GM12878 (cell line): Measurements from ENCODE around the gene CCR2. TPM values are rescaled to one million over a fixed set of nuclear protein-coding genes. Genes with fewer than 3 reads are reported as not detected.

Experiments
- ATAC-seq: fragments of 200-7000 bp; cut with Tn5 transposase; 3 replicates; pipeline ENCODE4 v1.9.1; 2020; ENCODE audit warnings: mild to moderate bottlenecking, moderate library complexity
- BruUV-seq: library from RNA; stranded (reverse); fragments of 400-500 nt; replicated peaks from 2 replicates; lab custom pipeline; 2021; lab: Mats Ljungman, UMichigan
- CTCF ChIA-PET: fragments of 300-600 bp; sonication (Branson Sonifier 250); formaldehyde crosslinking; extraction: SDS; loops from one replicate; lab custom pipeline; 2021; ENCODE audit warnings: inconsistent platforms; lab: Yijun Ruan, JAX
- POLR2A ChIA-PET: fragments of 350-600 bp; formaldehyde crosslinking; extraction: SDS; loops from one replicate; lab custom pipeline; 2021; ENCODE audit warnings: inconsistent platforms; lab: Charles Lee
- RAD21 ChIA-PET: fragments of 300-600 bp; sonication (Branson Sonifier 250); formaldehyde crosslinking; loops from one replicate; lab custom pipeline; 2023; ENCODE audit warnings: antibody characterized with exemption; ENCODE audit not compliant: unreplicated experiment; lab: Charles Lee
- SMC1A ChIA-PET: fragments of 300-600 bp; sonication (Branson Sonifier 250); formaldehyde crosslinking; loops from one replicate; lab custom pipeline; 2023; ENCODE audit not compliant: unreplicated experiment, uncharacterized antibody; lab: Charles Lee
- DNase-seq: peaks from one replicate; pipeline ENCODE4 v3.0.0-alpha.2; 2011; ENCODE audit warnings: low read depth, low spot score
- FAIRE-seq: peaks from 3 replicates; lab custom pipeline; 2011; peaks lifted over from hg19 to GRCh38; lab: Jason Lieb, UNC
- H2AFZ ChIP-seq: 2 replicates; pipeline ENCODE4 v1.6.0; 2011; ENCODE audit warnings: low read depth, low read length, control low read depth; ENCODE audit not compliant: control insufficient read depth
- H3K27ac ChIP-seq: 2 replicates; pipeline ENCODE4 v1.5.1; 2011; ENCODE audit warnings: control low read depth; ENCODE audit not compliant: control insufficient read depth, insufficient read depth
- H3K27me3 ChIP-seq, 2 experiments: replicated peaks in 1 of 2; 2 replicates each; pipeline versions ENCODE4 v1.6.0 to v1.6.1; 2011; ENCODE audit warnings: low read length in 1 of 2; ENCODE audit not compliant: control insufficient read depth in 2 of 2, insufficient read depth in 2 of 2
- H3K36me3 ChIP-seq, 2 experiments: 2 replicates each; pipeline ENCODE4 v1.5.1; 2011; ENCODE audit warnings: low read length in 1 of 2; ENCODE audit not compliant: control insufficient read depth in 2 of 2, insufficient read depth in 2 of 2
- H3K4me1 ChIP-seq: 2 replicates; pipeline ENCODE4 v1.6.1; 2011; ENCODE audit warnings: mild to moderate bottlenecking, low read length, moderate library complexity, mixed read lengths; ENCODE audit not compliant: control insufficient read depth, insufficient read depth
- H3K4me2 ChIP-seq: 2 replicates; pipeline ENCODE4 v1.6.0; 2011; ENCODE audit warnings: control low read depth; ENCODE audit not compliant: control insufficient read depth, insufficient read depth
- H3K4me3 ChIP-seq: fragments of 200-600 bp; sonication (generic); 2 replicates; pipeline ENCODE4 v1.5.1; 2016
- H3K79me2 ChIP-seq: 2 replicates; pipeline ENCODE4 v1.6.0; 2011; ENCODE audit warnings: low read length; ENCODE audit not compliant: control insufficient read depth, insufficient read depth
- H3K9ac ChIP-seq: 2 replicates; pipeline ENCODE4 v1.8.0; 2011; ENCODE audit warnings: low read length, control low read depth, mixed read lengths; ENCODE audit not compliant: control insufficient read depth, insufficient read depth
- H3K9me3 ChIP-seq: replicated peaks from 3 replicates; pipeline ENCODE4 v1.5.1; 2011; ENCODE audit warnings: mild to moderate bottlenecking, low read length; ENCODE audit not compliant: control insufficient read depth, insufficient read depth
- H4K20me1 ChIP-seq: 2 replicates; pipeline ENCODE4 v1.6.0; 2011; ENCODE audit not compliant: control insufficient read depth, insufficient read depth
- BACH1 ChIP-seq: fragments of 450-650 bp; IDR thresholded peaks from 2 replicates; pipeline ENCODE4 v1.6.1; 2017; ENCODE audit warnings: mild to moderate bottlenecking, borderline replicate concordance
- BCL3 ChIP-seq: IDR thresholded peaks from 2 replicates; pipeline ENCODE4 v1.6.1; 2011; ENCODE audit warnings: borderline replicate concordance, low read depth, mild to moderate bottlenecking, moderate library complexity, low read length; ENCODE audit not compliant: insufficient read depth, poor library complexity, severe bottlenecking
- DPF2 ChIP-seq: fragments of 450-650 bp; IDR thresholded peaks from 2 replicates; pipeline ENCODE4 v1.6.1; 2017; ENCODE audit warnings: mild to moderate bottlenecking
- FOXK2 ChIP-seq: fragments of 450-650 bp; IDR thresholded peaks from 2 replicates; pipeline ENCODE4 v1.6.1; 2017; ENCODE audit warnings: mild to moderate bottlenecking, moderate library complexity
- IKZF1 ChIP-seq: fragments of 450-650 bp; conservative IDR thresholded peaks from 2 replicates; pipeline ENCODE4 v1.6.1; 2017; ENCODE audit warnings: antibody characterized with exemption, mild to moderate bottlenecking
- JUNB ChIP-seq: IDR thresholded peaks from 2 replicates; pipeline ENCODE4 v1.6.1; 2016; ENCODE audit warnings: antibody characterized with exemption, mild to moderate bottlenecking
- RAD51 ChIP-seq: fragments of 450-650 bp; IDR thresholded peaks from 2 replicates; pipeline ENCODE4 v1.6.1; 2016; ENCODE audit warnings: moderate library complexity, mild to moderate bottlenecking, inconsistent platforms
- RCOR1 ChIP-seq: conservative IDR thresholded peaks from 2 replicates; pipeline ENCODE4 v1.6.1; 2012; ENCODE audit warnings: low read depth, low read length, improper control_type of control experiment
- SREBF2 ChIP-seq: IDR thresholded peaks from 2 replicates; pipeline ENCODE4 v1.6.1; 2012; ENCODE audit warnings: mild to moderate bottlenecking, low read length
- WRNIP1 ChIP-seq: IDR thresholded peaks from 2 replicates; pipeline ENCODE4 v1.6.1; 2011; ENCODE audit warnings: low read depth, low read length, improper control_type of control experiment, borderline replicate concordance
- ZNF622 ChIP-seq: fragments of 450-650 bp; IDR thresholded peaks from 2 replicates; pipeline ENCODE4 v1.6.1; 2017; ENCODE audit warnings: mild to moderate bottlenecking, inconsistent platforms
- WGBS: methylation state at CpG from one replicate; pipeline ENCODE4 v1.1.6; 2016; ENCODE audit warnings: low lambda C conversion rate; ENCODE audit not compliant: insufficient replicate concordance, insufficient coverage; ENCODE audit errors: missing lambda C conversion rate; 5-methylcytosine and 5-hydroxymethylcytosine counted together
- in situ Hi-C: fragments of 300-500 bp; cut with MboI; formaldehyde crosslinking; loops from 9 replicates; pipeline ENCODE4 v1.14.3; 2018; ENCODE audit warnings: mixed read lengths
- intact Hi-C: fragments of 100-400 bp; cut with micrococcal nuclease; formaldehyde crosslinking; loops from one replicate; pipeline ENCODE4 v1.14.2; 2022; ENCODE audit not compliant: unreplicated experiment
- polyA plus RNA-seq, 11 experiments: library from polyadenylated mRNA; depleted of rRNA in 4 of 11; unstranded in 6 of 11; stranded (reverse) in 5 of 11; fragments of >200 nt; fragmentation: Nextera tagmentation in 4 of 11; fragmentation: Illumina TruSeq in 1 of 11; extraction: Ambion mirVana in 4 of 11; extraction: Trizol in 1 of 11; gene quantifications; 1 replicate in 1 of 11; 2 replicates in 10 of 11; pipeline versions ENCODE4 v1.2.1 to v1.2.3, GENCODE V29; 2011 to 2016; ENCODE audit warnings: inconsistent platforms in 2 of 11, missing spikeins in 2 of 11, low read depth in 1 of 11
- total RNA-seq, 4 experiments: library from RNA; depleted of rRNA in 3 of 4; stranded (reverse); fragments of >200 nt in 3 of 4; fragmentation: Illumina TruSeq in 1 of 4; extraction: Trizol in 1 of 4; gene quantifications; 2 replicates each; pipeline versions ENCODE4 v1.2.1 to v1.2.3, GENCODE V29; 2013 to 2021
- TF ChIP-seq, protein P1 (sequence below): fragments of 450-650 bp; IDR thresholded peaks from 2 replicates; pipeline ENCODE4 v1.6.1; 2017; ENCODE audit warnings: mild to moderate bottlenecking
- TF ChIP-seq, protein P2 (sequence below): fragments of 450-650 bp; IDR thresholded peaks from 2 replicates; pipeline ENCODE4 v1.6.1; 2016; ENCODE audit warnings: mild to moderate bottlenecking, moderate library complexity, borderline replicate concordance

CCR2 gene
- total and polyA plus RNA-seq, 10 of the 15 experiments (the other 5 are each of a cell fraction or from before 2014, with no cell fraction given): 1.9 to 4.7 (median 3.5) TPM; not detected in 1

GRCh38 chr3:46349484-46350261 is 4.2 kb upstream of the CCR2 start:
- FAIRE-seq (peak; percentile 72), DNase-seq (no peak), ATAC-seq (peak; percentile 92)
- Histone ChIP-seq H3K4me1 (peaks cover 31% of the 10 kb centered on the region), H4K20me1 (no peaks in the 10 kb centered on the region), H3K27me3 (no peaks in the 10 kb centered on the region; a peak in 1 of 4 replicates), H3K27ac (peak overlapping the region; percentile 59), H3K9me3 (peaks cover 3% of the 10 kb centered on the region; the same call in 2 of the 3 replicates), H3K4me3 (peak overlapping the region; percentile 42), H3K36me3 (no peaks in the 10 kb centered on the region), H3K79me2 (no peaks in the 10 kb centered on the region), H2AFZ (no peak overlapping the region; the same call in 1 of the 2 replicates), H3K4me2 (peak overlapping the region; percentile 70), H3K9ac (no peak overlapping the region)
- ChIA-PET CTCF (interaction anchor here (1.0 to 2.4 kb wide), 5 partner anchors 10 to 73 kb away, joined by 3 to 15 read pairs (median 4); no protein-coding TSS in a partner anchor), RAD21 (interaction anchor here (1.0 to 5.5 kb wide), 4 partner anchors 10 to 56 kb away, joined by 3 to 26 read pairs (median 4); no protein-coding TSS in a partner anchor), POLR2A (interaction anchor here (1.5 kb wide), 1 partner anchor 22 kb away, joined by 4 read pairs; no protein-coding TSS in a partner anchor), SMC1A (interaction anchor here (0.8 to 4.1 kb wide), 6 partner anchors 11 to 55 kb away, joined by 3 to 31 read pairs (median 4); partner anchors contain the start of gene CCR5)
- in situ Hi-C loops: no loop called here
- intact Hi-C loops: loop anchor here (5.0 kb wide), 1 partner anchor 32 kb away; no protein-coding TSS in a partner anchor
- 3% methylated on average over 2 of the region's 2 CpGs for WGBS
- no TSS peak for BruUV-seq
- TF ChIP-seq SREBF2 (no peak), ZNF622 (no peak), IKZF1 (0 out of 2 replicates have a peak, but pooled peaks have one; percentile 11), BACH1 (no peak), DPF2 (0 out of 2 replicates have a peak, but pooled peaks have one; percentile 18), WRNIP1 (no peak), RAD51 (no peak), FOXK2 (no peak), RCOR1 (no peak), BCL3 (no peak), JUNB (no peak)
- TF ChIP-seq, protein P1, sequence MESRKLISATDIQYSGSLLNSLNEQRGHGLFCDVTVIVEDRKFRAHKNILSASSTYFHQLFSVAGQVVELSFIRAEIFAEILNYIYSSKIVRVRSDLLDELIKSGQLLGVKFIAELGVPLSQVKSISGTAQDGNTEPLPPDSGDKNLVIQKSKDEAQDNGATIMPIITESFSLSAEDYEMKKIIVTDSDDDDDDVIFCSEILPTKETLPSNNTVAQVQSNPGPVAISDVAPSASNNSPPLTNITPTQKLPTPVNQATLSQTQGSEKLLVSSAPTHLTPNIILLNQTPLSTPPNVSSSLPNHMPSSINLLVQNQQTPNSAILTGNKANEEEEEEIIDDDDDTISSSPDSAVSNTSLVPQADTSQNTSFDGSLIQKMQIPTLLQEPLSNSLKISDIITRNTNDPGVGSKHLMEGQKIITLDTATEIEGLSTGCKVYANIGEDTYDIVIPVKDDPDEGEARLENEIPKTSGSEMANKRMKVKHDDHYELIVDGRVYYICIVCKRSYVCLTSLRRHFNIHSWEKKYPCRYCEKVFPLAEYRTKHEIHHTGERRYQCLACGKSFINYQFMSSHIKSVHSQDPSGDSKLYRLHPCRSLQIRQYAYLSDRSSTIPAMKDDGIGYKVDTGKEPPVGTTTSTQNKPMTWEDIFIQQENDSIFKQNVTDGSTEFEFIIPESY: no peak
- TF ChIP-seq, protein P2, sequence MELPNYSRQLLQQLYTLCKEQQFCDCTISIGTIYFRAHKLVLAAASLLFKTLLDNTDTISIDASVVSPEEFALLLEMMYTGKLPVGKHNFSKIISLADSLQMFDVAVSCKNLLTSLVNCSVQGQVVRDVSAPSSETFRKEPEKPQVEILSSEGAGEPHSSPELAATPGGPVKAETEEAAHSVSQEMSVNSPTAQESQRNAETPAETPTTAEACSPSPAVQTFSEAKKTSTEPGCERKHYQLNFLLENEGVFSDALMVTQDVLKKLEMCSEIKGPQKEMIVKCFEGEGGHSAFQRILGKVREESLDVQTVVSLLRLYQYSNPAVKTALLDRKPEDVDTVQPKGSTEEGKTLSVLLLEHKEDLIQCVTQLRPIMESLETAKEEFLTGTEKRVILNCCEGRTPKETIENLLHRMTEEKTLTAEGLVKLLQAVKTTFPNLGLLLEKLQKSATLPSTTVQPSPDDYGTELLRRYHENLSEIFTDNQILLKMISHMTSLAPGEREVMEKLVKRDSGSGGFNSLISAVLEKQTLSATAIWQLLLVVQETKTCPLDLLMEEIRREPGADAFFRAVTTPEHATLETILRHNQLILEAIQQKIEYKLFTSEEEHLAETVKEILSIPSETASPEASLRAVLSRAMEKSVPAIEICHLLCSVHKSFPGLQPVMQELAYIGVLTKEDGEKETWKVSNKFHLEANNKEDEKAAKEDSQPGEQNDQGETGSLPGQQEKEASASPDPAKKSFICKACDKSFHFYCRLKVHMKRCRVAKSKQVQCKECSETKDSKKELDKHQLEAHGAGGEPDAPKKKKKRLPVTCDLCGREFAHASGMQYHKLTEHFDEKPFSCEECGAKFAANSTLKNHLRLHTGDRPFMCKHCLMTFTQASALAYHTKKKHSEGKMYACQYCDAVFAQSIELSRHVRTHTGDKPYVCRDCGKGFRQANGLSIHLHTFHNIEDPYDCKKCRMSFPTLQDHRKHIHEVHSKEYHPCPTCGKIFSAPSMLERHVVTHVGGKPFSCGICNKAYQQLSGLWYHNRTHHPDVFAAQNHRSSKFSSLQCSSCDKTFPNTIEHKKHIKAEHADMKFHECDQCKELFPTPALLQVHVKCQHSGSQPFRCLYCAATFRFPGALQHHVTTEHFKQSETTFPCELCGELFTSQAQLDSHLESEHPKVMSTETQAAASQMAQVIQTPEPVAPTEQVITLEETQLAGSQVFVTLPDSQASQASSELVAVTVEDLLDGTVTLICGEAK: no peak
